ENCODE measurements around the gene COL19A1. TPM values are rescaled to one million over a fixed set of nuclear protein-coding genes. Genes with fewer than 3 reads are reported as not detected.

COL19A1 gene
- total and polyA plus RNA-seq, 2 of the 13 experiments (the other 11 are each of a cell fraction or from before 2014, with no cell fraction given) = not detected

DNA sequence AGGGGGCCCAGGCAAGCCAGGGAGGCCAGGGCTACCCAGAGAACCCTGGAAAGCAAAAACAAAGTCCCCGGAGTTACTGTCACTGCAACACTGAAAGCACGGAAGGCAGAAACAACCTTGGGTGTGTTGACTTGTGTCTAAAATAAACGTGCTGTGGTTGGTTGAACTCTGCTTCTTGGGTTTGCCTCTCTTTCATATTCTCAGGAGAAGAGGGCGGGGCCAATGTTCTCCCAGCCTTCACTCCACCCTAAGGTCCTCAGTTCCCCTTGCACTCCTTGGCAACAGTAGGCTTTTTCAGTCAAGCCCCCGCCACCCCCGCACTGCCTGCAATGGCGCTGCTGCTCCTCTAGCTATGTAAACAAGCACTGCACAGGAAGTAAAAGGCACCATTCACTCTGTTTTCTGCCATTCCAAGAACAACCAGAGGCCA lies 375.6 kb downstream of the COL19A1 start (continued):
- TF ChIP-seq, protein P1, sequence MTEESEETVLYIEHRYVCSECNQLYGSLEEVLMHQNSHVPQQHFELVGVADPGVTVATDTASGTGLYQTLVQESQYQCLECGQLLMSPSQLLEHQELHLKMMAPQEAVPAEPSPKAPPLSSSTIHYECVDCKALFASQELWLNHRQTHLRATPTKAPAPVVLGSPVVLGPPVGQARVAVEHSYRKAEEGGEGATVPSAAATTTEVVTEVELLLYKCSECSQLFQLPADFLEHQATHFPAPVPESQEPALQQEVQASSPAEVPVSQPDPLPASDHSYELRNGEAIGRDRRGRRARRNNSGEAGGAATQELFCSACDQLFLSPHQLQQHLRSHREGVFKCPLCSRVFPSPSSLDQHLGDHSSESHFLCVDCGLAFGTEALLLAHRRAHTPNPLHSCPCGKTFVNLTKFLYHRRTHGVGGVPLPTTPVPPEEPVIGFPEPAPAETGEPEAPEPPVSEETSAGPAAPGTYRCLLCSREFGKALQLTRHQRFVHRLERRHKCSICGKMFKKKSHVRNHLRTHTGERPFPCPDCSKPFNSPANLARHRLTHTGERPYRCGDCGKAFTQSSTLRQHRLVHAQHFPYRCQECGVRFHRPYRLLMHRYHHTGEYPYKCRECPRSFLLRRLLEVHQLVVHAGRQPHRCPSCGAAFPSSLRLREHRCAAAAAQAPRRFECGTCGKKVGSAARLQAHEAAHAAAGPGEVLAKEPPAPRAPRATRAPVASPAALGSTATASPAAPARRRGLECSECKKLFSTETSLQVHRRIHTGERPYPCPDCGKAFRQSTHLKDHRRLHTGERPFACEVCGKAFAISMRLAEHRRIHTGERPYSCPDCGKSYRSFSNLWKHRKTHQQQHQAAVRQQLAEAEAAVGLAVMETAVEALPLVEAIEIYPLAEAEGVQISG (CRISPR knock-in tag; IDR thresholded peaks at IDR 0.05) = peak; percentile 42; the same call in 1 of the 2 replicates
- TF ChIP-seq FOXP1 (IDR thresholded peaks at IDR 0.05) = no peak
- peak; percentile 44; the same call in 1 of the 2 replicates for TF ChIP-seq FOXP1 (CRISPR knock-in tag; IDR thresholded peaks at IDR 0.05)
- 0 out of 2 replicates have a peak, but pooled peaks have one; percentile 26 for TF ChIP-seq RXRB (CRISPR knock-in tag; IDR thresholded peaks at IDR 0.05; ENCODE audit: borderline replicate concordance)
- TF ChIP-seq REPIN1 (CRISPR knock-in tag; IDR thresholded peaks at IDR 0.05; ENCODE audit: borderline replicate concordance, low read depth) = 0 out of 2 replicates have a peak, but pooled peaks have one; percentile 26
- TF ChIP-seq, protein P2, sequence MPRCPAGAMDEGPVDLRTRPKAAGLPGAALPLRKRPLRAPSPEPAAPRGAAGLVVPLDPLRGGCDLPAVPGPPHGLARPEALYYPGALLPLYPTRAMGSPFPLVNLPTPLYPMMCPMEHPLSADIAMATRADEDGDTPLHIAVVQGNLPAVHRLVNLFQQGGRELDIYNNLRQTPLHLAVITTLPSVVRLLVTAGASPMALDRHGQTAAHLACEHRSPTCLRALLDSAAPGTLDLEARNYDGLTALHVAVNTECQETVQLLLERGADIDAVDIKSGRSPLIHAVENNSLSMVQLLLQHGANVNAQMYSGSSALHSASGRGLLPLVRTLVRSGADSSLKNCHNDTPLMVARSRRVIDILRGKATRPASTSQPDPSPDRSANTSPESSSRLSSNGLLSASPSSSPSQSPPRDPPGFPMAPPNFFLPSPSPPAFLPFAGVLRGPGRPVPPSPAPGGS (CRISPR knock-in tag; IDR thresholded peaks at IDR 0.05) = no peak
- no peak for TF ChIP-seq ARHGAP35 (CRISPR knock-in tag; IDR thresholded peaks at IDR 0.05; ENCODE audit: borderline replicate concordance)
- no peak for TF ChIP-seq ZNF766 (CRISPR knock-in tag; IDR thresholded peaks at IDR 0.05; ENCODE audit: borderline replicate concordance)
- no peak for TF ChIP-seq ZFX (CRISPR knock-in tag; IDR thresholded peaks at IDR 0.05; ENCODE audit: low read depth)
- TF ChIP-seq NCOA5 (CRISPR knock-in tag; IDR thresholded peaks at IDR 0.05) = no peak
- no peak for TF ChIP-seq KLF9 (CRISPR knock-in tag; IDR thresholded peaks at IDR 0.05; ENCODE audit: low read depth)
- TF ChIP-seq THAP11 (CRISPR knock-in tag; IDR thresholded peaks at IDR 0.05) = 0 out of 2 replicates have a peak, but pooled peaks have one; percentile 26
- TF ChIP-seq KAT8 (CRISPR knock-in tag; IDR thresholded peaks at IDR 0.05) = peak; percentile 41
- TF ChIP-seq NR2C2 (CRISPR knock-in tag; IDR thresholded peaks at IDR 0.05; ENCODE audit: borderline replicate concordance) = peak; percentile 59; the same call in 1 of the 2 replicates
- TF ChIP-seq, protein P3, sequence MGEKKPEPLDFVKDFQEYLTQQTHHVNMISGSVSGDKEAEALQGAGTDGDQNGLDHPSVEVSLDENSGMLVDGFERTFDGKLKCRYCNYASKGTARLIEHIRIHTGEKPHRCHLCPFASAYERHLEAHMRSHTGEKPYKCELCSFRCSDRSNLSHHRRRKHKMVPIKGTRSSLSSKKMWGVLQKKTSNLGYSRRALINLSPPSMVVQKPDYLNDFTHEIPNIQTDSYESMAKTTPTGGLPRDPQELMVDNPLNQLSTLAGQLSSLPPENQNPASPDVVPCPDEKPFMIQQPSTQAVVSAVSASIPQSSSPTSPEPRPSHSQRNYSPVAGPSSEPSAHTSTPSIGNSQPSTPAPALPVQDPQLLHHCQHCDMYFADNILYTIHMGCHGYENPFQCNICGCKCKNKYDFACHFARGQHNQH (CRISPR knock-in tag; IDR thresholded peaks at IDR 0.05) = 0 out of 2 replicates have a peak, but pooled peaks have one; percentile 33
- TF ChIP-seq, protein P4, sequence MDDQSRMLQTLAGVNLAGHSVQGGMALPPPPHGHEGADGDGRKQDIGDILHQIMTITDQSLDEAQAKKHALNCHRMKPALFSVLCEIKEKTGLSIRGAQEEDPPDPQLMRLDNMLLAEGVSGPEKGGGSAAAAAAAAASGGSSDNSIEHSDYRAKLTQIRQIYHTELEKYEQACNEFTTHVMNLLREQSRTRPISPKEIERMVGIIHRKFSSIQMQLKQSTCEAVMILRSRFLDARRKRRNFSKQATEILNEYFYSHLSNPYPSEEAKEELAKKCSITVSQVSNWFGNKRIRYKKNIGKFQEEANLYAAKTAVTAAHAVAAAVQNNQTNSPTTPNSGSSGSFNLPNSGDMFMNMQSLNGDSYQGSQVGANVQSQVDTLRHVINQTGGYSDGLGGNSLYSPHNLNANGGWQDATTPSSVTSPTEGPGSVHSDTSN (CRISPR knock-in tag; IDR thresholded peaks at IDR 0.05; ENCODE audit: borderline replicate concordance) = no peak
- TF ChIP-seq ZNF879 (CRISPR knock-in tag; IDR thresholded peaks at IDR 0.05) = no peak
- TF ChIP-seq BCL6 (CRISPR knock-in tag; IDR thresholded peaks at IDR 0.05) = peak; percentile 94
- TF ChIP-seq RFX5 (IDR thresholded peaks at IDR 0.05; ENCODE audit: low read depth, low read length) = no peak
- TF ChIP-seq PITX1 (CRISPR knock-in tag; IDR thresholded peaks at IDR 0.05) = no peak
- TF ChIP-seq, protein P5, sequence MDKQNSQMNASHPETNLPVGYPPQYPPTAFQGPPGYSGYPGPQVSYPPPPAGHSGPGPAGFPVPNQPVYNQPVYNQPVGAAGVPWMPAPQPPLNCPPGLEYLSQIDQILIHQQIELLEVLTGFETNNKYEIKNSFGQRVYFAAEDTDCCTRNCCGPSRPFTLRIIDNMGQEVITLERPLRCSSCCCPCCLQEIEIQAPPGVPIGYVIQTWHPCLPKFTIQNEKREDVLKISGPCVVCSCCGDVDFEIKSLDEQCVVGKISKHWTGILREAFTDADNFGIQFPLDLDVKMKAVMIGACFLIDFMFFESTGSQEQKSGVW (CRISPR knock-in tag; IDR thresholded peaks at IDR 0.05; ENCODE audit: borderline replicate concordance) = no peak
- TF ChIP-seq, protein P6, sequence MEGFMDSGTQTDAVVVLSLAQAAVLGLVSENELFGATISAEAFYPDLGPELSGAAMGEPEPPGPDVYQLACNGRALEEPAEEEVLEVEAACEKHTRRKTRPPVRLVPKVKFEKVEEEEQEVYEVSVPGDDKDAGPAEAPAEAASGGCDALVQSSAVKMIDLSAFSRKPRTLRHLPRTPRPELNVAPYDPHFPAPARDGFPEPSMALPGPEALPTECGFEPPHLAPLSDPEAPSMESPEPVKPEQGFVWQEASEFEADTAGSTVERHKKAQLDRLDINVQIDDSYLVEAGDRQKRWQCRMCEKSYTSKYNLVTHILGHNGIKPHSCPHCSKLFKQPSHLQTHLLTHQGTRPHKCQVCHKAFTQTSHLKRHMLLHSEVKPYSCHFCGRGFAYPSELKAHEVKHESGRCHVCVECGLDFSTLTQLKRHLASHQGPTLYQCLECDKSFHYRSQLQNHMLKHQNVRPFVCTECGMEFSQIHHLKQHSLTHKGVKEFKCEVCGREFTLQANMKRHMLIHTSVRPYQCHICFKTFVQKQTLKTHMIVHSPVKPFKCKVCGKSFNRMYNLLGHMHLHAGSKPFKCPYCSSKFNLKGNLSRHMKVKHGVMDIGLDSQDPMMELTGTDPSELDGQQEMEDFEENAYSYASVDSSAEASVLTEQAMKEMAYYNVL (CRISPR knock-in tag; IDR thresholded peaks at IDR 0.05; ENCODE audit: borderline replicate concordance) = 0 out of 2 replicates have a peak, but pooled peaks have one; percentile 20
